Measurements from ENCODE around the gene POM121L2. TPM values are rescaled to one million over a fixed set of nuclear protein-coding genes. Genes with fewer than 3 reads are reported as not detected.
"Not testable (repeated sequence)": the region's sequence is repeated elsewhere in the genome, so short reads cannot be mapped to it uniquely, and the experiment has no call there.

POM121L2 gene
- polyA plus RNA-seq, 3 donors = not detected

GRCh38 chr6:27294409-27294808 is 17.7 kb downstream of the POM121L2 start:
- no peak for DNase-seq

GRCh38 chr6:27293436-27294098 is 18.5 kb downstream of the POM121L2 start:
- DNase-seq = no peak

- no peak for DNase-seq
Observed at GRCh38 chr6:27290850-27291208, 21.2 kb downstream of the POM121L2 start.

DNA sequence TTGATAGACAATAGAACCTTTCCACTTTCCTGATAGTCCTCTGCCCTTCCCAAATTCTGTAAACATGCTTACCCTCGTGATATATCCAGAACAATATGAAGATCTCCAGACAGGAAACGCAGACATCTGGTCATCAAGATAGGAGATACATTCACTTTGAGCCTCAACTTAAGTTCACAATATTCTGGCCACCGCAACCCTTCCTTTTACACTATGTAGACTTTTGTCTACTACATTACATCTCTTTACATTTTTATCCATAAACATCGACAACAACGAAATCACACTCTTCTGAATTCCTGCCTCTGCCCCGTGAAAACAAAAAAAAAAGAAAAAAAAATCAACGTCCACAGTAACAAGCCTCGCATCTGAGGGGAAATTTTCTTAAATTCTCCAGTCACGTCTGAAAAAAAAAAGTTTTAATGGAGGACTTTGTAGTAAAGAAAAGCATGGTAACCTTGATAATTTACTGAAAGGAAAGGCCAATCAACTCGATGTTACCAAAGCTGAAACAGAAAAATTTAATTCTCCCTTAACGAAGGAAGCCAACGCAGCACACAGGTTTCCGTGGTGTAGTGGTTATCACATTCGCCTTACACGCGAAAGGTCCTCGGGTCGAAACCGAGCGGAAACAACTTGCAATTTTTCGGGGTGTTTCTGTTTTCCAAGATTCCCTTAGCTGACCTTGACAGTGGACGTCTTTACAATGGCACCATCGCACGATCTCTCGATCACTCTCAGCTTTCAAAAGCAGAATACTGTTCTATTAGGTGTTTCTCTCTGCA is 21.8 kb downstream of the POM121L2 start:
- DNase-seq = no peak

DNA sequence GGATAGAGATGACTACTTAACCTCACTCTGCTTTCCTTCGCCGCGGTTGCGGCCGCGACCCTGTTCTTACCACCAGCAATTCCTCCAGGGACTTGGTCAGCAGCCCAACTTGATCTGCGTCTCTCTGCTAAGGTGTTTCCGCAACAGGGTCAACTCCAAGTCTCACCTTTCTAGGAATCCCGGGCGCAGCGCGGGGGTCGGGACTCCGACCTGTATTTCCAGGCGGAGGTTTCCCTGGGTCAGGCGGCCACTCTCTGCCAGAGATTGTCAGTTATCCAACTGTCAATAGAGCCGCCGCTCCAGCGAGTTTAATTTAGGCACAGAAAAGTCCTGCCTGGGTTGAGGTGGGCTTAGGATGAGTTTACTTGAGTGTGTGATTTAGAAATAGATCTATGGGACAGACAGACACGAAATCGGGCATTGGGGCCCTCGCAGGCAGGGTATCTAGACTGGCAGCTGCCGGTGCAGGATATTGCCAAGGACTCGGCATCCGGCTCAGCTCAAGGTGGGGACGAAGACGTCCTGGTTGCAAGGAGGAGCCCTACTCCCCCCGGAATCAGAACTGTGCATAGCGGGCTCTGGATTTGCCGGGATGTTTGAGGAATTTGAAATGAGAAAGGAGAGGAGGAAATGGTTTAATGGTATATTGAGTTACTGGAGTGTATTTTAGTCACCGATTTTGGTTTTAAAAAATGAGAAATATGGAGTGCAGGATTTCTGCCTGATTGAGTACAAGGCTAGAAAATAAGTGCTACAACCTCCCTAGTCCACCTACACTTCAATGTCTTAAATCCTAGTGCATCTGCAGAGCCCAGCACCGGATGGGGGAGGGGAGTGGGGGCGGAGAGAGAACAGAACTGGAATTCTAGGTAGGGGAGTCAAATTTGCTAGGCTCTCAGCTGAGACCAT is 23.7 kb downstream of the POM121L2 start:
- DNase-seq = no peak

GRCh38 chr6:27287751-27288135 is 24.3 kb downstream of the POM121L2 start:
- no peak for DNase-seq

- no peak for DNase-seq
Observed at GRCh38 chr6:27286141-27286540, 25.9 kb downstream of the POM121L2 start.

- DNase-seq = no peak
Observed at GRCh38 chr6:27283279-27283678, 28.8 kb downstream of the POM121L2 start.

- no peak for DNase-seq
Observed at GRCh38 chr6:27281569-27281968, 30.5 kb downstream of the POM121L2 start.

DNA sequence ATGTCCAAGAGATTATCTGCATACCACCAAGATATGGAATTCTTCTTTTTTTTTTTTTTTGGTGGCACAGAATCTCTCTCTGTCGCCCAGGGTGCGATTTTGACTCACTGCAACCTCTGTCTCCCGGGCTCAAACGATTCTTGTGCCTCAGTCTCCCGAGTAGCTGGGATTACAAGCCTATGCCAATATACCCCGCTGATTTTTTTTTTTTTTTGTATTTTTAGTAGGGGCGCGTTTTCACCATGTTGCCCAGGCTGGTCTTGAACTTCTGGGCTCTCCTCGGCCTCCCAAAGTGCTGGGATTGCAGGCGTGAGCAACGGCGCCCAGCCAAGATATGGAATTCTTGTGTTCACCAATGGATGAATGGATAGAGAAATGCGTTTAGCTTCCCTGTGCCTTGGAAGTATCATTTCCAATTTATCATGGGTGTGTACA is 31.0 kb downstream of the POM121L2 start:
- no peak for DNase-seq

DNA sequence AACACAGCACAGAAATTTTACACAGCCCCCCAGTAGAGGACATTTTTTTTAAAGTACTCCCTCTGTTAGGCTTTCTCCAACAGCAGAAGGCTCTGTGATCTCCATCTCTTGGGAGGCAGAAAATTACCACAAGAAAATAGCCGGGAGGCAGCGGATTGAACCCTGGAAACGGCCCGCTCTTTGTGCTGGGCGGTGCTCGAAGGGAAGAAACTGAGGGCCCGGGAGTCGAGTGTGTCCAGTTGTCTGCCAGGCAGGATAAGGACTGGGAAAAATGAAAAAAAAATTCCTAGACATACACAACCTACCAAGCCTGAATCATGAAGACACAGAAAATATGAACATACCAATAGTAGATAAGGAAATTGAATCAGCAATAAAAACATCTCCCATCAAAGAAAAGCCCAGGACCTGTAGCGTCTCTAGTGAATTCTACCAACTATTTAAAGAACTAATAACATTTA is 31.5 kb downstream of the POM121L2 start:
- DNase-seq = no peak

GRCh38 chr6:27280064-27280539 is 32.0 kb downstream of the POM121L2 start:
- DNase-seq = no peak

DNA sequence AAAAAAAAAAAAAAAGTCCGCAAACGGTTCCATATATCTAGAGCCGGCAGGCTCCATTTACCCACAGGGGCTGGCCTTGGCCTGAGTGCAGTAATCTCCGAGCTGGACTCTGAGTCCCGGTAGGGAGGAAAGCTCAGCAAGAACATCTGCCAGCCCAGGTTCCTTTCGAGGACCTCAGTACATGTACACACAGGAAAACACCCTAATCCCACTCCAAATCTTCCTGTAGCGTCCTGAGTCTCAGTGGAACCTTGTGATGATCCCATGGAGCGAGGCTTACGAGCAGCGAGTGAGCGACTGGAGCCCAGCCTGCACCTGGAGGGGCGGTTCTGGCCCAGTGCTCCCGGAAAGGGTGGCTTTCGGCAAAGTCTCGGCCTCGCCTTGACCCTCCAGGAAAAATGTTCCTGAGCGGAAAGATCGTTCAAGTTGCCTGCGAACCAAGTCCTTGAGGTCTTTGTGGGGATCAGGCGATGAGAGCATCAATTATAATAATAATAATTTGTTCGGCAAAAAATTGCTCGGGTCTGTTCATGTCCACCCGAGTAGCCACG is 32.5 kb downstream of the POM121L2 start:
- no peak for DNase-seq

DNA sequence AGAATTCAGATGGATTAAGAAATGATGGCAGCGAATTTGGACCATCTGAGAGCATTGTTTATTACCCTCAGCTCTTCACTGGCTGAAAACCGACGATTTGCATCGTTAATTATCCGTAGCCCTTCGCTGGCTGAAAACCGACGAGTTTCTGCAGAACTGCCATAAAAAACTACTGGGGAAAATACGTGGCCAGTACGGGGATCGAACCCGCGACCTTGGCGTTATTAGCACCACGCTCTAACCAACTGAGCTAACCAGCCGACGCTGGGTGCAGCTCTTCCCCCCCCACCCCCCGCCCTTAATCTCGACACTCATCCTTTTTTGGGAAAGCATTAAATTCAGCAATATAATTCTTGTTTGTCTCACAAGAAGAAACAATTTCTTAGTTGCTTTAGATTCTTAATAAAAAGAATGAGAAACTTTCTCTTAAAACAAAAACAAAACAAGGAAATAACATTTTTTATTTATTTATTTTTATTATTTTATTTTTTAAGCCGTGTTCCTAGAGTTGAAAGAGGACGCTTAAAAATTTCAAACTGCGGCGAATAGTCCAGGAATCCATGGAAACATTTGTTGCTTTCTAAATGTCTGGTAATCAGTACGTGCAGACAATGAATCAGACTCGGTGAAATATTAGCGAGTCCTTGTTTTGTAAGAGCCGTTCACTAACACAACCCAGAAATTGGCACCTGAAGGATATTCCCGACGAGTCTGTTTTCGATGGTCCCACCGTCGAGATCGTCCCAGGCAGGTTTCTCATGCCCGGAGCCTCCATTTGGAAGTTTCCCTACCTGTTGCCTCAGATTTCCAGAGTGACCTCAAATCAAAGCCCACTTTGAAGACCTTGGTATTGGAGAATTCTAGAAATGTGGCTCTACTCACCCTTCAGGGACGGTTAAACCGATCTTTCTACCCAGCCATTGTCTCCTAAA is 36.8 kb downstream of the POM121L2 start:
- DNase-seq = no peak

GRCh38 chr6:27273783-27274182 is 38.3 kb downstream of the POM121L2 start:
- no peak for DNase-seq

DNA sequence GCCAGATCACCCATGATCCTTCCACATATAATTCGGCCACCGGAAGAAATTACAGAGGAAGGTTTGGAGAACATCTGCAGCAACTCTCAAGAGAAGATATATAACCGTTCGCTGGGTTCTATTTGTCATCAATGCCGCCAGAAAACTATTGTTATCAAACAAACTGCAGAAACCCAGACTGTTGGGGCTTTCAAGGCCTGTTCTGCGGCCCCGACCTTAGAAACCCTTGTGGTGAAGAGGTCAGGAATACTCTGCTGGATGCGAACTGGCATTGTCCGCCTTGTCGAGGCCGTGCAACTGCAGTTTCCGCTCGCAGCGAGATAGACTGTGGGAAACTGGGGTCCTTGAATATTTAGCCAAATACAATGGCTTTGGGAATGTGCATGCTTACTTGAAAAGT is 43.3 kb downstream of the POM121L2 start:
- no peak for DNase-seq

GRCh38 chr6:27267857-27268434 is 44.1 kb downstream of the POM121L2 start:
- DNase-seq = no peak

DNA sequence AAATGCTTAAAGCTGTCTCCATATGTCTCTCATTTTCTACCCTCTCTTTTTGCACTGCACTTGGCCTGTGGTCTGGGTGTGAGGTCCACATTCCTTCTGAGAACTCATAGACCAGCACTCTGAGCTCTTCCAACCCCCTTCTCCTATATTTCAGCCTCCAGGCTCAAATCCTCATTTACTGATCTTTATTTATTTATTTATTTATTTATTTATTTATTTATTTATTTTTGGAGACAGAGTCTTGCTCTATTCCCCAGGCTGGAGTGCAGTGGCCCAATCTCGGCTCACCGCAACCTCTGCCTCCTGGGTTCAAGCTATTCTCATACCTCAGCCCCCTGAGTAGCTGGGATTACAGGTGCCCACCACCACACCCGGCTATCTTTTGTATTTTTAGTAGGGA is 45.1 kb downstream of the POM121L2 start:
- not testable (repeated sequence) for DNase-seq

DNA sequence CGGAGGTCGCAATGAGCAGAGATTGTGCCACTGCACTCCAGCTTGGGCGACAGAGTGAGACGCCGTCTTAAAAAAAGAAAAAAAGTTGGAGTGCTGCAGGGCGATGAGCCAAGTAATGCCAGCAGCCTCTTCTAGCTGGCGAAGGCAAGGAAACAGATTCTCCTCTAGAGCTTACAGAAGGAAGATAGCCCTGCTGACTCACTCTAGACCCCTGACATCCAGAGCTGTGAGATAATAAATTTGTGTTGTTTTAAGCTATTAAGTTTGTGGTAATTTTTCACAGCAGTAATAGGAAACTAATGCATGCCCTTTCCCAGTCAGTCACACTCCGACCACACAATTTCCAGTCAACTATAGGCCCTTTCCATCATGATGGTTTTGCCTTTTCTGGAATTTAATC is 48.2 kb downstream of the POM121L2 start:
- DNase-seq = no peak

GRCh38 chr6:27260836-27261375 is 51.2 kb downstream of the POM121L2 start:
- no peak for DNase-seq

All from renal pelvis (tissue), 4 donors.